Measurements from ENCODE around the gene FGF23.

FGF23 gene

GRCh38 chr12:4388032-4388431, 8.5 kb upstream of the FGF23 start:
- DNase-seq (ENCODE audit: low read depth, low spot score), result no peak
- no peak overlapping the region for H3K4me3 ChIP-seq (ENCODE audit: low read length)

DNA sequence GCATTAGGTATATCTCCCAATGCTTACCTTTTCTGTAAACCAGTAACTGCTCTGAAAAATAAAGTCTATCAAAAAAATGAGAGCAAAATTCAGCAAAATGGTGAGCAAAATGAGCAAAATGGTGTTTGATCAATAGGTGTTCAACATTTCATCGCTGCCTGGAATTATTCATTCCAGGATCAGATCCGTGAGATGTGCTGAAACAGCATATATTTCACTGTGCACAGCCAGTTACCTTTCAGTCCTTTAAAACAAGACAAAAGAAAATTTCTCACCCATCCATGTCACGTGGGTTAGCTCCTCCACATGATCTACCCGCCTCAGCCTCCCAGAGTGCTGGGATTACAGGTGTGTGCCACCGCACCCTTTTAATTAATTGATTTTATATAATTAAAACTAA, 8.1 kb upstream of the FGF23 start:
- no peak overlapping the region for H3K4me3 ChIP-seq (ENCODE audit: low read length)
- DNase-seq (ENCODE audit: low read depth, low spot score), result no peak

DNA sequence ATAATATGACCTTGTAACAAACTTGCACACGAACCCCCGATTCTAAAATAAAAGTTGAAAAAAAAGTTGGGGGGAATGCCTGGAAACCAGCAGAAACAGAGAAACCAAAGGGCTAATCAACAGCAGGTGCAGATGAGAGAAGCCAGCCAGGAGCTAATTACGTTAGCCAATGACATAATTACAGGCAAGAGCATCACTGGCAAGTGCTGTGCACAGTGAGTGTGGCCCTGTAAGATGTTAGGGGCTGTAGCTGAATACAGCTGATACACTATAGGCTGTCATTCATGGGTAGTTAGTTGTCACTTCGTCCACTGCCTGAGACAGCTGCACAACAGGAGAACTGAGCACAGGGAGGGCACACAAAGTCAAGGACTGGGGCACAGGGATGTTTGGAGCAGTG, 7.3 kb upstream of the FGF23 start:
- DNase-seq (ENCODE audit: low read depth, low spot score), result no peak
- no peak overlapping the region for H3K4me3 ChIP-seq (ENCODE audit: low read length)

DNA sequence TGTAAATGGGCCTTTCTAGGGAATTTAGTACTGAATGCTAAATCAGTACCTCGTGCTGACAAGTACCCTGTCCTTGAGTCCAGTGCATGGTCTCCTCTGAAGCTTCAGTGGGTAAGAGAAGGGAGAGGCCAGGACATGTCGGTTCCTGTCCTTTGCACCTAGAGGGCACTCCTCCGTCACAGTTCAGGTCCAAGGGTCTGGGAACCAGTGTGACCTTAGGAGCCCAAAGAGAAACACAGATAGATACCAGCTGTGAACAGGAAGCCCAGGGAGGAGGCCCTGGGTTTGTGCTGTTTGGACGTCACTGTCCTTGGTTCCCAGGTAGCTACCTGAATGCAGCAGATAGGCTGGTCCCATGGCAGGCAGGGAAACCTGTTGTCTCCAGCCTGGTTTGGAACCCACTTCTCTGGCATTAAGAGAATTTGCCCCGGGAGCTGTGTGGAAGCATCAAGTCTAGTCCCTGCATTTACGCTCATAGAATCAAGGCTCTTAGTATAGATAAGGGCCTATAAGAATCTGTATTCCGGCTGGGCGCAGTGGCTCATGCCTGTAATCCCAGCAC, 3.9 kb upstream of the FGF23 start:
- peak; percentile 2 for DNase-seq (ENCODE audit: low read depth, low spot score)
- H3K4me3 ChIP-seq (ENCODE audit: low read length), result no peak overlapping the region

DNA sequence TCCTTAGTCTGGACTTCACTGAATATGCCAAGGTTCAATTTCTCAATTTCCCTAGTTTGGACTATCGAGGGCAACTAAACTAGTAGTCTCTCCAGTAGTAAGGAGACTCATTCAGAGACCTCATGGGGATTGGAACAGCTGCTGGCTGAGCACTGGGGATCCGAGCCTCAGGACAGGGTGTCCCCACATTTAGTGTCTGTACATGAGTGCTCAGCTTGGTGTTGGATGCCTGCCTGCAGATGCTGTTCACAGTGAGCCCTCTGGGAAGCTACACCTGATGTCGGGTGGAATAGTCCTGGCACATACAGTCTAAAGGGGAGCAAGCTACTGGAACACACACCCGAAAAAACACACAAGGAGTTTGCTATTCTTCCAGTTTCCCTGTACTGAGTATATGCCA, 820 bp upstream of the FGF23 start:
- DNase-seq (ENCODE audit: low read depth, low spot score), result no peak
- H3K4me3 ChIP-seq (ENCODE audit: low read length), result no peak overlapping the region

GRCh38 chr12:4378772-4379171, 740 bp downstream of the FGF23 start:
- H3K4me3 ChIP-seq (ENCODE audit: low read length), result no peak overlapping the region
- no peak for DNase-seq (ENCODE audit: low read depth, low spot score)

- H3K4me3 ChIP-seq (ENCODE audit: low read length), result no peak overlapping the region
- DNase-seq (ENCODE audit: low read depth, low spot score), result no peak
Measured at GRCh38 chr12:4375449-4375848, 4.1 kb downstream of the FGF23 start.

- no peak for DNase-seq (ENCODE audit: low read depth, low spot score)
- no peak overlapping the region for H3K4me3 ChIP-seq (ENCODE audit: low read length)
Measured at GRCh38 chr12:4372653-4373052, 6.9 kb downstream of the FGF23 start.

DNA sequence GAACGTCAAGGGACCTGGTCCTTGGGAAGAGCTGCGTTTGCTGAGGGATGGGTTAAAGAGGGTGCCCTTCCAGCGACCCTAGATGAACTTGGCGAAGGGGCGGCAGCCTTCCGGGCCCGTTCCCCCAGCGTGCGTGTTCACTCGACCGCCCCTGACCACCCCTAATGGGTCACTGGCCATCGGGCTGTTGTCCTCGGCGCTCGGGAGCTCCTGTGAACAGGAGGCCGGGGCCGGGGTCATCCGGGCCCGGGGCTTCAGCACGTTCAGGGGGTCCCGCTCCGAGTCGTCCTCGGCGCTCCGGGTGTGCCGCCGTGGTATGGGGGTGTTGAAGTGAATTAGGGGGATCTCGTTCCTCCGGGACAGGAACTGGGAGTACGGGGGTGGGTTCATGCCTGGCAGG, 9.2 kb downstream of the FGF23 start:
- no peak for DNase-seq (ENCODE audit: low read depth, low spot score)
- no peak overlapping the region for H3K4me3 ChIP-seq (ENCODE audit: low read length)

DNA sequence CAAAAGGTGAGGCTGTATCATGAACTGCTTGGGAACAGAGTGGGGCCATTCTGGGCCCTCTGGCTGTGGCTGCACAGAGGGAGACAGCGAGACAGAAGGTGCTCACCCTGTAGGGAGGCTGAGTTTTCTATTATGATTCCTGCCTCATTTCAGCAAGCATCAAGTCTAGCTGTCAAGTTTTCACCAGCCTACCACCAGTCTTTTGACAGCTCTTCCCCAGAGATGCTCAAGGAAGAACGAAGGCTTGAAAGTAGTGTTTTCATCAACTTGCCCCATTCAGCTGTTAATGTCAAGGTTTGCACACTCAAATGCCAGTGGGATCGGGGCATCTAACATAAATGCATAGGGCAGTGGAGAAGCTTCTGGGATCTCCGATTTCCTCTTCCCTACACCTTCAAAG, 10.0 kb downstream of the FGF23 start:
- DNase-seq (ENCODE audit: low read depth, low spot score), result no peak
- H3K4me3 ChIP-seq (ENCODE audit: low read length), result no peak overlapping the region

GRCh38 chr12:4366090-4366489, 13.4 kb downstream of the FGF23 start:
- DNase-seq (ENCODE audit: low read depth, low spot score), result no peak
- no peak overlapping the region for H3K4me3 ChIP-seq (ENCODE audit: low read length)

GRCh38 chr12:4356041-4356327, 23.5 kb downstream of the FGF23 start:
- DNase-seq (ENCODE audit: low read depth, low spot score), result peak; percentile 42
- H3K4me3 ChIP-seq (ENCODE audit: low read length), result no peak overlapping the region

- no peak overlapping the region for H3K4me3 ChIP-seq (ENCODE audit: low read length)
- DNase-seq (ENCODE audit: low read depth, low spot score), result no peak
Measured at GRCh38 chr12:4355156-4356040, 24.1 kb downstream of the FGF23 start.

GRCh38 chr12:4353785-4354208, 25.7 kb downstream of the FGF23 start:
- peak; percentile 72 for DNase-seq (ENCODE audit: low read depth, low spot score)
- no peak overlapping the region for H3K4me3 ChIP-seq (ENCODE audit: low read length)

- DNase-seq (ENCODE audit: low read depth, low spot score), result no peak
- H3K4me3 ChIP-seq (ENCODE audit: low read length), result no peak overlapping the region
Measured at GRCh38 chr12:4346931-4347330, 32.6 kb downstream of the FGF23 start.

- DNase-seq (ENCODE audit: low read depth, low spot score), result no peak
Measured at GRCh38 chr12:4331842-4332241, 47.7 kb downstream of the FGF23 start.

DNA sequence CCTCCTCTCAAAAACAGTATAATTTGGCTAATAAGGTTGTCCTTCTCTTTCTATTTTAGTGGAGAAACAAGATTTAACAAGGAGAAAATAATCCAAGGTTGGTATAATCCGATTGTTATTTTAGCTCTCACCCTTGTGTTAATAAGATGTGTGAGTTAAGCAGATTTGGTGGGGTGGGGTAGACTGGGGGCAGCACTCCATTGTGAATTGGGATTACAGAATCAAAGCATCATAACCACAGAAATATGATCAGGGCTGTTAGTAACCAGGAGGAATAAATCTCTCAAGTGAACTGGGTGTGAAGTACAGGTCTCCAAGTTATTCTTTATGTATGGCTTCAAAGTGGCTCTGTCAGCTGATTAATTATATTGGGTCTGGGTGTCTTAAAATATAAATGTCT, 48.3 kb downstream of the FGF23 start:
- DNase-seq (ENCODE audit: low read depth, low spot score), result no peak
- H3K4me3 ChIP-seq (ENCODE audit: low read length), result no peak overlapping the region

More at GRCh38 chr12:4331842-4332241, 47.7 kb downstream of the FGF23 start:
- no peak overlapping the region for H3K4me3 ChIP-seq (ENCODE audit: low read length)

DNA sequence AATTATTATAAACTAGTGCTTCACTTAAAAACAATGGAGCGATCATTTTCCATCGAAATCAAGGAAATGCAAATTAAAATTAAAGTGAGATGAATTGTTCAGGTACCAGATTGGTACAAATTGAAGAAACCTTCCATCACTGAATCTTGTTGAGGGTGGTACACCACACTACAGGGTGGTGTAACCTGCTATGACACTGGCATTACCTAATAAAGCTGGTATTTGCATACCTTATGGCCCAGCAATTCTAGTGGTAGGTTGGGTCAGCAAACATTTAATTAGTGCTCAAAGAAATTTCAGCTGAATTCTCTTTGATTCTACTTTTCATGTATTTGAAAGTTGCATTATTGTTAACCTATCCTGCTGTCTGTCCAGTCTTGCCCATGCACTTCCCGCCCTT, 49.3 kb downstream of the FGF23 start:
- no peak overlapping the region for H3K4me3 ChIP-seq (ENCODE audit: low read length)
- no peak for DNase-seq (ENCODE audit: low read depth, low spot score)

DNA sequence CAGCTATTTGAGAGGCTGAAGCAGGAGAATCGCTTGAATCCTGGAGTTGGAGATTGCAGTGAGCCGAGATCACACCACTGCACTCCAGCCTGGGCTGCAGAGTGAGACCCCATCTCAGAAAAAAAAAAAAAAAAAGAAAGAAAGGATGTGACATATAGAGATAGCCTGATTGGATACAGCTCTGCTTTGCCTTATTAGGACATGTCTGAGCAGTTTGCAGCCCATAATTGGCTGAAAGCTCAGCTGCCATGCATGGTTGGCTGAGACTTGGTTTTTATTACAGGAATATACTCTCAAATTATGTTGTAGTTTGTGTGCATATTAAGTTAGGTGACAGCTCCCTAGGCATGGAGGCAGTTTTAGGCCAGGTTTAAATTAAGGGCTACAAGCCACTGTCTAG, 52.2 kb downstream of the FGF23 start:
- H3K4me3 ChIP-seq (ENCODE audit: low read length), result no peak overlapping the region
- DNase-seq (ENCODE audit: low read depth, low spot score), result no peak

- no peak for DNase-seq (ENCODE audit: low read depth, low spot score)
- H3K4me3 ChIP-seq (ENCODE audit: low read length), result no peak overlapping the region
Measured at GRCh38 chr12:4325966-4326365, 53.5 kb downstream of the FGF23 start.

DNA sequence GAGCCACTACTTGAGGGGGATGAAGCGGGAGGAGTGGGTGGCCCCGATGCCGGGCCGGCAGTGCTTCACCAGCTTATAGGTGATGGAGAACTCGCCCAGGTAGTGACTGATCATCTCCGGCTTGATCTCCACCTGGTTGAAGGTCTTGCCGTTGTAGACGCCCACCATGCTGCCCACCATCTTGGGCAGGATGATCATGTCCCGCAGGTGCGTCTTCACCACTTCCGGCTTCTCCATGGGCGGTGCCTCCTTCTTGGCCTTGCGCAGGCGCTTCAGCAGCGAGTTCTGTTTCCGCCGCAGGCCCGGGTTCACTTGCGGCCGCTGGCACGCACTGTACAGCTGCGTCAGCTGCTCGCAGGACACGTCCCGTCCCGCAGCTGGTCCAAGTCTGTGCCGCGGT, 55.1 kb downstream of the FGF23 start:
- no peak overlapping the region for H3K4me3 ChIP-seq (ENCODE audit: low read length)
- no peak for DNase-seq (ENCODE audit: low read depth, low spot score)
